ENCODE results near the gene PCMTD2.

GRCh38 chr20:64244870-64245603 lies 10.5 kb upstream of the PCMTD2 start:
- TF ChIP-seq CTCF (IDR thresholded peaks at IDR 0.05) (no peak), POLR2A (IDR thresholded peaks at IDR 0.05) (no peak)
